ENCODE data around the gene PDE3A.

- TF ChIP-seq CTCF (conservative IDR thresholded peaks at IDR 0.05; ENCODE audit: low read length) (no peak), EZH2phosphoT487 (IDR thresholded peaks at IDR 0.05; ENCODE audit: borderline replicate concordance) (no peak)
Observed at GRCh38 chr12:20681334-20681733, 313.0 kb downstream of the PDE3A start.

Data from Loucy (cell line).